ENCODE data around the gene CUL2. TPM values are rescaled to one million over a fixed set of nuclear protein-coding genes. Genes with fewer than 3 reads are reported as not detected.
A peak's percentile ranks its signal among the peaks of the same experiment; 100 is the strongest.

The CUL2 gene
- total and polyA plus RNA-seq, 10 of the 15 experiments (the other 5 are each of a cell fraction or from before 2014, with no cell fraction given): 11.9 to 56.5 (median 33.2) TPM

GRCh38 chr10:35130663-35131062 lies 40.5 kb upstream of the CUL2 start:
- Histone ChIP-seq H3K4me3 (peak overlapping the region; percentile 56), H3K27ac (ENCODE audit: control insufficient read depth, insufficient read depth) (peak overlapping the region; percentile 99), H3K9me3 (replicated peaks; ENCODE audit: control insufficient read depth, insufficient read depth, low read length) (no peaks in the 10 kb centered on the region), H3K27me3 (replicated peaks in 1 of 2; ENCODE audit: control insufficient read depth in 2 of 2, insufficient read depth in 2 of 2, low read length in 1 of 2) (no peaks in the 10 kb centered on the region), H3K79me2 (ENCODE audit: control insufficient read depth, insufficient read depth, low read length) (peaks cover 77% of the 10 kb centered on the region), H3K9ac (ENCODE audit: control insufficient read depth, insufficient read depth, low read length) (peak overlapping the region; percentile 100), H3K36me3 (ENCODE audit: control insufficient read depth in 2 of 2, insufficient read depth in 2 of 2, low read length in 1 of 2) (no peaks in the 10 kb centered on the region), H2AFZ (ENCODE audit: control insufficient read depth, low read depth, low read length) (no peak overlapping the region), H3K4me1 (ENCODE audit: control insufficient read depth, insufficient read depth, low read length) (peaks cover 22% of the 10 kb centered on the region), H4K20me1 (ENCODE audit: control insufficient read depth, insufficient read depth) (no peaks in the 10 kb centered on the region), H3K4me2 (ENCODE audit: control insufficient read depth, insufficient read depth) (peak overlapping the region; percentile 58)
- ATAC-seq (0 out of 3 replicates have a peak, but pooled peaks have one; percentile 1), DNase-seq (ENCODE audit: low read depth, low spot score) (no peak), FAIRE-seq (no peak)
- ChIA-PET POLR2A (interaction anchor here (0.5 to 1.5 kb wide), 3 partner anchors 19 to 55 kb away, joined by 4 to 5 read pairs (median 4); no protein-coding TSS in a partner anchor), CTCF (interaction anchor here (4.1 to 14.2 kb wide), 2 partner anchors 18 to 66 kb away, joined by 39 to 185 read pairs; no protein-coding TSS in a partner anchor), RAD21 (ENCODE audit: unreplicated experiment) (interaction anchor here (1.0 to 12.2 kb wide), 5 partner anchors 18 to 87 kb away, joined by 5 to 201 read pairs (median 16); no protein-coding TSS in a partner anchor), SMC1A (ENCODE audit: uncharacterized antibody, unreplicated experiment) (interaction anchor here (1.1 to 5.7 kb wide), 5 partner anchors 19 to 90 kb away, joined by 3 to 50 read pairs (median 3); partner anchors contain the start of gene CUL2)
- no TSS peak for BruUV-seq (replicated peaks)
- 44% methylated on average over 4 of the region's 4 CpGs for WGBS (ENCODE audit: insufficient coverage, insufficient replicate concordance, low lambda C conversion rate, missing lambda C conversion rate)
- no peak for TF ChIP-seq POU2F2 (IDR thresholded peaks at IDR 0.05; ENCODE audit: borderline replicate concordance, low read depth, low read length)
- TF ChIP-seq SUPT20H (IDR thresholded peaks at IDR 0.05; ENCODE audit: borderline replicate concordance, control insufficient read depth, low read depth, low read length): no peak
- TF ChIP-seq ETV6 (conservative IDR thresholded peaks at IDR 0.05 in 1 of 2, IDR thresholded peaks at IDR 0.05 in 1 of 2; ENCODE audit: borderline replicate concordance in 1 of 2, low read depth in 1 of 2): no peak
- intact Hi-C loops (cut with micrococcal nuclease; ENCODE audit: unreplicated experiment) (no loop called here), in situ Hi-C loops (cut with MboI) (no loop called here)

DNA sequence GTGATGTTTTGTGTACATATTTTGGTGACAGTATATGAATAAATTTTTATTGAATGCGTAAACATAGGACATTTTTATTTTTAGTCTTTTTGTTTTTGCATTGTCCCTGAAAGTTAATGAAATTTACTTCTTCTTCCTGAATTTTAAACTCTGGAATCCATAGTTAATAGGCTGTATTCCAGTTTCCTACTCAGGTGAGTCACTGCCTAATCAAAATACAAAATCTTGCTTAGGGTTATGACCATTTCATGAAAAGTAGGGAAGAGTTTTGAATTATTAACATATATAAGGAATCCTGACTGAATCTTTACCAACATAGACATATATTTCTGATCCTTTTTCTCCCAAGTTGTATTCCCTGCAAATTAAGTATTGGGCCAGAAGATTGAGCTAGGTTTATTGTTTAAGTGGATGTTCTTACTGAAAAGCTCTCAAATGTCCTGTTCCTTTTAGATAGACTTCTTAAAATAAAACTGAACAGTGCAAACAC lies 39.1 kb upstream of the CUL2 start:
- Histone ChIP-seq H3K27me3 (replicated peaks in 1 of 2; ENCODE audit: control insufficient read depth in 2 of 2, insufficient read depth in 2 of 2, low read length in 1 of 2) (no peaks in the 10 kb centered on the region), H3K9ac (ENCODE audit: control insufficient read depth, insufficient read depth, low read length) (peak overlapping the region; percentile 100), H4K20me1 (ENCODE audit: control insufficient read depth, insufficient read depth) (no peaks in the 10 kb centered on the region), H3K36me3 (ENCODE audit: control insufficient read depth in 2 of 2, insufficient read depth in 2 of 2, low read length in 1 of 2) (no peaks in the 10 kb centered on the region), H3K4me2 (ENCODE audit: control insufficient read depth, insufficient read depth) (peak overlapping the region; percentile 66), H3K79me2 (ENCODE audit: control insufficient read depth, insufficient read depth, low read length) (peaks cover 64% of the 10 kb centered on the region), H3K4me3 (peak overlapping the region; percentile 73), H3K9me3 (replicated peaks; ENCODE audit: control insufficient read depth, insufficient read depth, low read length) (no peaks in the 10 kb centered on the region), H2AFZ (ENCODE audit: control insufficient read depth, low read depth, low read length) (no peak overlapping the region), H3K27ac (ENCODE audit: control insufficient read depth, insufficient read depth) (peak overlapping the region; percentile 99), H3K4me1 (ENCODE audit: control insufficient read depth, insufficient read depth, low read length) (peaks cover 15% of the 10 kb centered on the region)
- in situ Hi-C loops (cut with MboI): loop anchor here (10.0 kb wide), 3 partner anchors 206 to 1756 kb away; partner anchors contain the start of gene CCNY
- no TSS peak for BruUV-seq (replicated peaks)
- SMC1A ChIA-PET (ENCODE audit: uncharacterized antibody, unreplicated experiment): interaction anchor here (0.5 to 15.6 kb wide), 11 partner anchors 9 to 405 kb away, joined by 3 to 281 read pairs (median 5); partner anchors contain the start of gene CUL2
- CTCF ChIA-PET: interaction anchor here (0.7 to 14.7 kb wide), 6 partner anchors 13 to 592 kb away, joined by 3 to 378 read pairs (median 24); no protein-coding TSS in a partner anchor
- DNase-seq (ENCODE audit: low read depth, low spot score) (no peak), FAIRE-seq (no peak), ATAC-seq (no peak)
- intact Hi-C loops (cut with micrococcal nuclease; ENCODE audit: unreplicated experiment): loop anchor here (10.0 kb wide), 2 partner anchors 326 to 436 kb away; no protein-coding TSS in a partner anchor
- RAD21 ChIA-PET (ENCODE audit: unreplicated experiment): interaction anchor here (0.7 to 12.2 kb wide), 8 partner anchors 20 to 135 kb away, joined by 3 to 201 read pairs (median 10); no protein-coding TSS in a partner anchor
- POLR2A ChIA-PET: interaction anchor here (0.6 to 5.7 kb wide), 4 partner anchors 20 to 409 kb away, joined by 3 to 84 read pairs (median 14); no protein-coding TSS in a partner anchor
- 90% methylated on average over 1 of the region's 1 CpG for WGBS (ENCODE audit: insufficient coverage, insufficient replicate concordance, low lambda C conversion rate, missing lambda C conversion rate)
- TF ChIP-seq ASH2L (IDR thresholded peaks at IDR 0.05; ENCODE audit: borderline replicate concordance, low read depth) (no peak), SRF (IDR thresholded peaks at IDR 0.05; ENCODE audit: low read depth in 2 of 2, low read length in 2 of 2) (no peak), EGR1 (IDR thresholded peaks at IDR 0.05; ENCODE audit: borderline replicate concordance in 1 of 2, low read depth in 2 of 2, low read length in 2 of 2) (no peak), PAX8 (IDR thresholded peaks at IDR 0.05) (no peak), RUNX3 (IDR thresholded peaks at IDR 0.05; ENCODE audit: low read length) (no peak), ZNF687 (IDR thresholded peaks at IDR 0.05) (no peak)

All from GM12878 (cell line).